A673 (cell line): Measurements from ENCODE around the gene LYRM4.

Experiments
- CTCF ChIP-seq: fragments of 300-800, 200-600 bp; sonication (generic); conservative IDR thresholded peaks from 2 replicates; pipeline ENCODE4 v1.5.1; 2017; ENCODE audit warnings: low read depth, mild to moderate bottlenecking, antibody characterized with exemption, low read length, moderate library complexity, mixed read lengths
- EZH2 ChIP-seq: fragments of 200-600 bp; sonication (generic); IDR thresholded peaks from 2 replicates; pipeline ENCODE4 v1.6.1; 2017; ENCODE audit warnings: borderline replicate concordance, low read depth, mild to moderate bottlenecking, mixed read lengths, antibody characterized with exemption, low read length; ENCODE audit not compliant: poor library complexity, severe bottlenecking

- peak; percentile 16; the same call in 1 of the 2 replicates for TF ChIP-seq CTCF
- no peak for TF ChIP-seq EZH2
Observed at GRCh38 chr6:5275497-5275896, 14.7 kb upstream of the LYRM4 start.
